HepG2 (cell line): ENCODE data around the gene DNAJA1. TPM values are rescaled to one million over a fixed set of nuclear protein-coding genes. Genes with fewer than 3 reads are reported as not detected.

Experiments
- ATAC-seq: fragments of 200-7000 bp; cut with Tn5 transposase; 3 replicates; pipeline ENCODE4 v1.9.1; 2020; ENCODE audit warnings: mild to moderate bottlenecking, moderate library complexity
- BruUV-seq: library from RNA; stranded (reverse); fragments of 400-500 nt; replicated peaks from 2 replicates; lab custom pipeline; 2021; lab: Mats Ljungman, UMichigan
- CTCF ChIA-PET: fragments of 300-600 bp; formaldehyde crosslinking; extraction: SDS; loops from one replicate; lab custom pipeline; 2021; ENCODE audit warnings: low total read pairs, inconsistent platforms, low intra/inter-chr PET ratio; lab: Yijun Ruan, JAX
- POLR2A ChIA-PET: fragments of 350-600 bp; sonication (Branson Sonifier 250); formaldehyde crosslinking; loops from one replicate; lab custom pipeline; 2020; ENCODE audit warnings: antibody characterized with exemption, inconsistent platforms; lab: Yijun Ruan, JAX
- DNase-seq: peaks from one replicate; pipeline ENCODE4 v3.0.0-alpha.2; 2015; ENCODE audit warnings: low spot score
- FAIRE-seq: peaks from 3 replicates; lab custom pipeline; 2011; peaks lifted over from hg19 to GRCh38; lab: Jason Lieb, UNC
- H2AFZ ChIP-seq: one replicate; pipeline ENCODE4 v1.6.1; 2011; ENCODE audit warnings: low read length, inconsistent platforms
- H3K27ac ChIP-seq: fragments of 300-600 bp; 3 replicates; pipeline ENCODE4 v1.8.0; 2011; ENCODE audit warnings: mixed run types, mild to moderate bottlenecking, mixed read lengths, low read length, inconsistent platforms; ENCODE audit not compliant: insufficient read depth; ENCODE audit errors: extremely low read length
- H3K27me3 ChIP-seq, 2 experiments: fragments of 200-600 bp in 1 of 2; 2 replicates in 1 of 2; 3 replicates in 1 of 2; pipeline versions ENCODE4 v1.6.0 to v1.8.0; 2011; ENCODE audit warnings: low read length in 2 of 2, mild to moderate bottlenecking in 2 of 2, moderate library complexity in 2 of 2, inconsistent platforms in 1 of 2; ENCODE audit not compliant: insufficient read depth in 2 of 2, control insufficient read depth in 1 of 2
- H3K36me3 ChIP-seq, 2 experiments: fragments of 200-600 bp in 1 of 2; replicated peaks in 1 of 2; 2 replicates in 1 of 2; 3 replicates in 1 of 2; pipeline versions ENCODE4 v1.5.1 to v1.8.0; 2011; ENCODE audit warnings: low read length in 2 of 2, inconsistent platforms in 1 of 2; ENCODE audit not compliant: insufficient read depth in 2 of 2, control insufficient read depth in 1 of 2
- H3K4me1 ChIP-seq: 2 replicates; pipeline ENCODE4 v1.5.1; 2012; ENCODE audit warnings: low read length, inconsistent platforms; ENCODE audit not compliant: insufficient read depth
- H3K4me2 ChIP-seq: 2 replicates; pipeline ENCODE4 v1.6.0; 2011; ENCODE audit warnings: low read depth, low read length, inconsistent platforms
- H3K4me3 ChIP-seq, 3 experiments: fragments of 200-600 bp in 1 of 3; sonication (generic), shearing (Covaris generic) in 1 of 3; replicated peaks in 1 of 3; 2 replicates each; pipeline ENCODE4 v1.5.1; 2011 to 2016; ENCODE audit warnings: low read length in 3 of 3, inconsistent platforms in 2 of 3, low read depth in 2 of 3, mild to moderate bottlenecking in 2 of 3, control low read depth in 1 of 3, mixed read lengths in 1 of 3; ENCODE audit not compliant: insufficient read depth in 1 of 3
- H3K79me2 ChIP-seq: one replicate; pipeline ENCODE4 v1.6.1; 2011; ENCODE audit warnings: low read length, inconsistent platforms; ENCODE audit not compliant: insufficient read depth
- H3K9ac ChIP-seq: 2 replicates; pipeline ENCODE4 v1.6.0; 2011; ENCODE audit warnings: mild to moderate bottlenecking, low read depth, low read length, inconsistent platforms; ENCODE audit not compliant: insufficient read depth
- H3K9me3 ChIP-seq: 2 replicates; pipeline ENCODE4 v1.5.1; 2012; ENCODE audit warnings: mild to moderate bottlenecking, low read length
- H4K20me1 ChIP-seq: 2 replicates; pipeline ENCODE4 v1.6.0; 2011; ENCODE audit warnings: inconsistent platforms, mild to moderate bottlenecking, low read length, moderate library complexity; ENCODE audit not compliant: insufficient read depth
- CREB1 ChIP-seq, 2 experiments: fragments of 450-650 bp in 1 of 2; IDR thresholded peaks; 2 replicates each; pipeline ENCODE4 v1.6.1; 2016 to 2017; ENCODE audit warnings: control low read depth in 1 of 2, mild to moderate bottlenecking in 1 of 2, missing compliant biosample characterization in 1 of 2, missing genetic modification characterization in 1 of 2
- DNMT3B ChIP-seq: conservative IDR thresholded peaks from 2 replicates; pipeline ENCODE4 v1.6.1; 2016; ENCODE audit warnings: missing biosample characterization, control low read depth
- MXD3 ChIP-seq: IDR thresholded peaks from 2 replicates; pipeline ENCODE4 v1.6.1; 2016; ENCODE audit warnings: mild to moderate bottlenecking, missing biosample characterization, missing genetic modification reagents
- MZF1 ChIP-seq: sonication (generic); formaldehyde crosslinking; IDR thresholded peaks from 2 replicates; pipeline ENCODE4 v1.8.1; 2023; ENCODE audit warnings: mild to moderate bottlenecking, missing genetic modification reagents, borderline replicate concordance
- POLR2G ChIP-seq: fragments of 200-400 bp; formaldehyde crosslinking; IDR thresholded peaks from 2 replicates; pipeline ENCODE4 v1.6.1; 2018; ENCODE audit warnings: mild to moderate bottlenecking, low read depth, low read length, moderate library complexity
- RBFOX2 ChIP-seq: fragments of 200-400 bp; formaldehyde crosslinking; IDR thresholded peaks from 2 replicates; pipeline ENCODE4 v1.6.1; 2017; ENCODE audit warnings: low read depth, mild to moderate bottlenecking, low read length
- RBM22 ChIP-seq: fragments of 200-400 bp; formaldehyde crosslinking; optimal IDR thresholded peaks from 2 replicates; pipeline ENCODE3; 2017; ENCODE audit warnings: mild to moderate bottlenecking, low read length, moderate library complexity
- STAG1 ChIP-seq: sonication (generic); formaldehyde crosslinking; IDR thresholded peaks from 2 replicates; pipeline ENCODE4 v1.4.0; 2020; ENCODE audit warnings: missing genetic modification reagents
- U2AF2 ChIP-seq: fragments of 200-400 bp; formaldehyde crosslinking; IDR thresholded peaks from 2 replicates; pipeline ENCODE4 v1.6.1; 2017; ENCODE audit warnings: low read depth, mild to moderate bottlenecking, low read length
- ZKSCAN5 ChIP-seq: sonication (generic); formaldehyde crosslinking; IDR thresholded peaks from 2 replicates; pipeline ENCODE4 v1.5.1; 2020; ENCODE audit warnings: mild to moderate bottlenecking, missing genetic modification reagents
- ZNF431 ChIP-seq: sonication (generic); formaldehyde crosslinking; IDR thresholded peaks from 2 replicates; pipeline ENCODE4 v1.9.0; 2022; ENCODE audit warnings: missing genetic modification reagents, low read depth, mild to moderate bottlenecking, borderline replicate concordance
- WGBS: methylation state at CpG from one replicate; pipeline ENCODE4 v1.1.6; 2017; ENCODE audit warnings: low lambda C conversion rate; 5-methylcytosine and 5-hydroxymethylcytosine counted together
- in situ Hi-C: cut with HindIII; loops from 2 replicates; pipeline ENCODE4 v1.10.0; 2017; ENCODE audit warnings: low pct_unique_long_range_greater_than_20kb; ENCODE audit not compliant: extremely low pct_ligation_motif_present
- intact Hi-C: fragments of 100-400 bp; cut with micrococcal nuclease; formaldehyde crosslinking; loops from one replicate; pipeline ENCODE4 v1.10.0; 2022; ENCODE audit not compliant: unreplicated experiment
- polyA plus RNA-seq, 8 experiments: library from polyadenylated mRNA; depleted of rRNA in 3 of 8; stranded (reverse) in 7 of 8; unstranded in 1 of 8; fragments of >200 nt; fragmentation: Illumina TruSeq in 4 of 8; extraction: Trizol in 4 of 8; gene quantifications; 2 replicates each; pipeline versions ENCODE4 v1.2.1 to v1.2.3, GENCODE V29; 2011 to 2016; ENCODE audit warnings: low read depth in 4 of 8, missing spikeins in 1 of 8, mixed read lengths in 1 of 8; ENCODE audit not compliant: insufficient read depth in 1 of 8
- total RNA-seq, 5 experiments: library from RNA; depleted of rRNA; stranded (reverse); fragments of >200 nt; fragmentation: Illumina TruSeq; extraction: Trizol; gene quantifications; 2 replicates each; pipeline ENCODE4 v1.2.3, GENCODE V29; 2016; ENCODE audit warnings: low read depth in 1 of 5
- TF ChIP-seq, protein P1 (sequence below): sonication (generic); formaldehyde crosslinking; IDR thresholded peaks from 2 replicates; pipeline ENCODE4 v1.5.0; 2020; ENCODE audit warnings: mild to moderate bottlenecking, missing genetic modification reagents, moderate library complexity

DNAJA1 gene
- total and polyA plus RNA-seq, 2 of the 13 experiments (the other 11 are each of a cell fraction or from before 2014, with no cell fraction given) = 95.9 to 306 TPM

DNA sequence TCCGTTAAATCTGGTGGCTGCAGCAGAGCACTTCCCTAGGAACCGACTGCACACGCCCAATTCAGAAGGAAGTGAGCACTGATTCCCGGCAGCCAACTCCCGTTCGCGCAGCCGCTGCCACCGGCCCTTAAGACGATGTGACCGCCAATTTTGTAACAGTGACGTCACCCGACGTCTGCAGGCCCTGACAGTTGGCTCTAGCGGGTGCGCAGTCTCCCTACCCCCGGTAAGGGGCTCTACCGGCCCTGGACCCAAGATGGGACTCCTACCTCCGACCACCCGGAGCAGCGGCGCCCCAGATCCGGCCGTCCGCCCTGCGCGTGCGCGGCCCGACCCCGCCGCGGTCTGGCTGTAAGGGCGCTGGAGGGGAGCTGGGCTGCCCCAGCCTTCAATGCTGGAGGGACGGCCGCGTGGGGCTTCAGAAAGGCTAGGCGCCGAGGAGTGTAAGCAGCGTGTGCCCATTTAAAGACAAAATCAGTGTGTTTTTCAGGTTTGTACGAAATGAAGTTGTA, 19.1 kb downstream of the DNAJA1 start (continued):
- TF ChIP-seq POLR2G (0 out of 2 replicates have a peak, but pooled peaks have one; percentile 19), U2AF2 (no peak), ZKSCAN5 (no peak), ZNF431 (no peak), MXD3 (CRISPR knock-in tag) (no peak), RBM22 (peak; percentile 6), CREB1 (IDR thresholded peaks at IDR 0.05) (peak; percentile 78), CREB1 (CRISPR knock-in tag; IDR thresholded peaks at IDR 0.05) (no peak; the same call in 1 of the 2 replicates)

- WGBS = 93% methylated on average over 12 of the region's 12 CpGs
- Histone ChIP-seq H3K4me2 (no peak overlapping the region), H3K9me3 (no peaks in the 10 kb centered on the region), H3K9ac (no peak overlapping the region), H3K79me2 (no peaks in the 10 kb centered on the region), H2AFZ (no peak overlapping the region), H3K36me3 (peaks cover 2 to 19% of the 10 kb centered on the region in 2 experiments), H4K20me1 (no peaks in the 10 kb centered on the region), H3K4me3 (0 out of 6 replicates have a peak overlapping the region, but pooled peaks of 1 of the 3 experiments have one; percentile 12), H3K27ac (no peak overlapping the region), H3K4me1 (peaks cover 59% of the 10 kb centered on the region), H3K27me3 (no peaks in the 10 kb centered on the region)
- ChIA-PET POLR2A (interaction anchor here (1.2 kb wide), 2 partner anchors 16 to 20 kb away, joined by 3 to 4 read pairs; partner anchors contain the start of gene DNAJA1), CTCF (no interaction called here)
- DNase-seq = no peak
- TF ChIP-seq RBFOX2 (0 out of 2 replicates have a peak, but pooled peaks have one; percentile 16), STAG1 (0 out of 2 replicates have a peak, but pooled peaks have one; percentile 10), DNMT3B (CRISPR knock-in tag) (no peak), MZF1 (CRISPR knock-in tag) (no peak)
- TF ChIP-seq, protein P1, sequence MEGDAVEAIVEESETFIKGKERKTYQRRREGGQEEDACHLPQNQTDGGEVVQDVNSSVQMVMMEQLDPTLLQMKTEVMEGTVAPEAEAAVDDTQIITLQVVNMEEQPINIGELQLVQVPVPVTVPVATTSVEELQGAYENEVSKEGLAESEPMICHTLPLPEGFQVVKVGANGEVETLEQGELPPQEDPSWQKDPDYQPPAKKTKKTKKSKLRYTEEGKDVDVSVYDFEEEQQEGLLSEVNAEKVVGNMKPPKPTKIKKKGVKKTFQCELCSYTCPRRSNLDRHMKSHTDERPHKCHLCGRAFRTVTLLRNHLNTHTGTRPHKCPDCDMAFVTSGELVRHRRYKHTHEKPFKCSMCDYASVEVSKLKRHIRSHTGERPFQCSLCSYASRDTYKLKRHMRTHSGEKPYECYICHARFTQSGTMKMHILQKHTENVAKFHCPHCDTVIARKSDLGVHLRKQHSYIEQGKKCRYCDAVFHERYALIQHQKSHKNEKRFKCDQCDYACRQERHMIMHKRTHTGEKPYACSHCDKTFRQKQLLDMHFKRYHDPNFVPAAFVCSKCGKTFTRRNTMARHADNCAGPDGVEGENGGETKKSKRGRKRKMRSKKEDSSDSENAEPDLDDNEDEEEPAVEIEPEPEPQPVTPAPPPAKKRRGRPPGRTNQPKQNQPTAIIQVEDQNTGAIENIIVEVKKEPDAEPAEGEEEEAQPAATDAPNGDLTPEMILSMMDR (CRISPR knock-in tag) = peak; percentile 28
- intact Hi-C loops = no loop called here
- in situ Hi-C loops = no loop called here
- ATAC-seq = no peak
- FAIRE-seq = no peak
- BruUV-seq = no TSS peak
Observed at GRCh38 chr9:33044677-33045282, 19.7 kb downstream of the DNAJA1 start.
